ENCODE results near the gene TM4SF20. TPM values are rescaled to one million over a fixed set of nuclear protein-coding genes. Genes with fewer than 3 reads are reported as not detected.

Gene TM4SF20, protein sequence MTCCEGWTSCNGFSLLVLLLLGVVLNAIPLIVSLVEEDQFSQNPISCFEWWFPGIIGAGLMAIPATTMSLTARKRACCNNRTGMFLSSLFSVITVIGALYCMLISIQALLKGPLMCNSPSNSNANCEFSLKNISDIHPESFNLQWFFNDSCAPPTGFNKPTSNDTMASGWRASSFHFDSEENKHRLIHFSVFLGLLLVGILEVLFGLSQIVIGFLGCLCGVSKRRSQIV
- total RNA-seq = not detected in 2 replicates

DNA sequence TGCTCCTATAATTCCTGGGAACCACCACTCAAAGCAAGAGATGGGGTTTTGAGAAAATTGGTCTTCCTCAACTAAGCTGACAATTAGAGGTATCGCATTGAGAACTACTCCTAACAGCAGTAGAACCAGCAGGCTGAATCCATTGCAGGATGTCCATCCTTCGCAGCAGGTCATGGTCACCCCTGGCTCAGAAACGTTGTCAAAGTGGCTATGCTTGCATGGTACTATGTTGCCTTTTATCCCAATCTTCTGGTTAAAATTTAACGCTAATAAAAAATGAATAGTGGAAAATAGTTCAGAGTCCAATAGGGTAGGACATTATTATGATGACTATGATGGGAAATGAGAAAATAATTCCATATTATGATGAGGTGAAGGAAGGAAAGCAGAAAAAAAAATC lies at the start of gene TM4SF20:
Gene TM4SF20, minus strand, starts transcription at position 212 of the 400 bp plus-strand sequence. Its CDS starts 38 bp downstream, at position 174.
- intact Hi-C loops (cut with micrococcal nuclease) = no loop called here

DNA sequence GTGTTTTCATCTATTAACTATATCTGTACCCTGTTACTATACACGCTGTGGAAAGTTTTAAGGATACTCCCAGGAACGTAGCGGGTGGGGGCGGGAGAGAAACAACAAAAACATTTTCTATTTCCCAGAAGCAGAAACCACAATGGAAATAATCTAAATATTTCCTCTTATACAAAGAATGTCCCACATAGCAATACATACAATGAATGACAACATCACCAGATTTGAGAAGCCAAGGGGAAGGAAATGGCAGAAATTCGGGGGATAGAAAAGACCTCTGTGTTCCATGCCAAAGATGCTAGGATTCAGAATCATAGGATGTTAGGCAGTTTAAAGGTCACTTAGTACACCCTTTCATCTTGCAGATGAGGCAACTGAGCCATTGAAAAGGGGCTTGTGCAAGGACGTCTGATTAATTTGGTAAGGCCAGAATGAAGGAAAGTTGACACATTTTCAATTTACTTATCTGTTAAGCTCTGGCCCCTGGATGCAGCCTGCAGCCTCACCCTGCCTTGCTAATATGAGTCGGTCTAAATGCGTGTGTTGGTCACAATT lies 49.7 kb upstream of the TM4SF20 start:
- intact Hi-C loops (cut with micrococcal nuclease) = no loop called here

DNA sequence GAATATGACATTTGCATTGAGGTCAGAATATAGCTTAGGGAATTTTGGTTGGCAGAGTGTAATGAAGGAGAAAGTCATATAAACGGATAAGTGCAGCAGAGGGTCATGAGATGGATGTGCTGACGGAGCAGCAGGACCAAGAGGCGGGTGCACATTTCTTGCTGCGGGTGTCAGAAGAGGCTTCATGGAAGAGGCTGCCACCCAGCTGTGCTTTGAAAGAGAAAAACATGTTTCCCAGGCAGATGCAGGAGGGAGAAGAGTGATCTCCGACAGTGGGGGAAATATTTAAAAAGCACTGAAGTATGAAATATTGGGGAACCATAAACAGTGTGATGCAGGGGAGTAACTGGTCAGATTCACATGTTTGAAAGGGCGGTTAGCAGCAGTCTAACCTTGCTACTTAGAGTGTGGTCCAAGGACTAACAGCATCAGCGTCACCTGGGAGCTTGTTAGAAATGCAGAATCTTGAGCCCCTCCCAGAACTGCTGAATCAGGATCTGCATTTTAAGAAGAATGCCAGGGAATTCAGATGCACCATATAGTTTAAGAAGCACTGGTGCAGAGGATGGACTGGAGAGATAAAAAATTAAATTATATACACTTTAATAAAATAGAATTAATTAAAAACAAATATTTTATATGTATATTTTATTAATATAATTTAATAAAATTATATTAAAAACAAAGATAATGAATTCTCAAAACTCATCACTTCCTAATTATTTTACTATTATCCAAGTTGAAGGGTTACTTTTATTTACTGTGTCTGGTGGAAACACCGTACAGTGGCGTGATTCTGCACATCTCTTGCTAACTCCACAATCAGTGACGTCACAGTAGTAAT lies 44.8 kb upstream of the TM4SF20 start:
- intact Hi-C loops (cut with micrococcal nuclease) = no loop called here

DNA sequence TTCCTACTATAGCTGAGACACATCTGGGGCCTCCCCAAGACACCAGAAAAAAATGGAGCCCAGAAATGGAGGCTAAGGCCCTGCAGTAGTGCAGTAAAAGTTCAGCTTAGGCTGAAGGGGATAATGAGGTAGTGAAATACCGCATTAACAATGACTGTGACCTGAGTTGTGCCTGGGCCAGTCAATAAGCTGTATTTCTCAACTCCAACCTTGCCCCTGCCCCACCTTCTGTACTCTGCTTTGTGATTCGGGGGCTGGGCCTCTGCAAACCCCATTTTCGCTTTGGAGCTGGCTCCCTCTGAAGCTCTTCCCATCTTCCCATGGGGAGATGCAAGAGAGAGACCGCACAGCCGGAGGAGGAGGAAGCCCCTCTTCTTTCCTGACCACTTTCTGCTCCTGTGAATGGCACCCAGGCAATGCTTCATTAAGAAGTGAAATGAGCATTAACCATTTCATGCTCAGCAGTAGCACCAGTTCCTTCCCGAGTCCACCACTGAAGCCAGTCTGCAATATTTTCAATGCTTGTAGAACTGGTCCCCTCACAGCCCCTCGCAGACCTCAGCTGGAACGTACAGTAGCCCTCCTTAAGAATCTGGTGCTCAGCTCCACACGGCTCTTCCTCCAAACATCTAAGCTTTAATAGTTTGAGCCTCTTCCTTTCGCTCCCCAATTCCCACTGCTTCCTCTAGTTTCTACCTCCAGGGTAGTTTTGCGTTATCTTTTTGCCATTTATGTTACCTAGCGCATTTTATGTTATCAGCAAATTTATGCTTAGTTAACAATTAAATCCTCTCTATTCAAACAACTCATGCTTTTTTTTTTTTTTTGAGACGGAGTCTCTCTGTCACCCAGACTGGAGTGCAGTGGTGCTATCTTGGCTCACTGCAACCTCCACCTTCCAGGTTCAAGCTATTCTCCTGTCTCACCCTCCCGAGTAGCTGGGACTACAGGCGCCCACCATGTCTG lies 41.3 kb upstream of the TM4SF20 start:
- intact Hi-C loops (cut with micrococcal nuclease) = no loop called here

DNA sequence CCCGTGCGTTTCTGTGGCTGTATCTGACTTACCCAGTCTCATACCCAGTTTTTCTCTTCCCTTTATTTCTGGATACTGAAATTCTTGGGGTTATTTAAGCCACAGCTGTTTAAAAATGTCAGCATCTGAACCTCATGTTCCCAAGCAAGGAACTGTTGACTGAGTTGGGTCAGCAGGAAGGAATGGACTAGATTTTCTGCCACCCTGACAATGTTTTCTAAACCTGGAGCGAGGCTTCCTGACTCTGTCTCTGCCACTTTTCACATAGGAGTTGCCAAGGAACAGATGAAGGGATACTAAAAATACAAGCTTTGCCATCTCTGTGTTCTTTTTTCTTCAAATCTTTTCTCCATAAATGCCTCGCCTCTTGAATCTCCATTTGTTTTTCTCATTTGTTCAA lies 37.6 kb upstream of the TM4SF20 start:
- intact Hi-C loops (cut with micrococcal nuclease) = no loop called here

DNA sequence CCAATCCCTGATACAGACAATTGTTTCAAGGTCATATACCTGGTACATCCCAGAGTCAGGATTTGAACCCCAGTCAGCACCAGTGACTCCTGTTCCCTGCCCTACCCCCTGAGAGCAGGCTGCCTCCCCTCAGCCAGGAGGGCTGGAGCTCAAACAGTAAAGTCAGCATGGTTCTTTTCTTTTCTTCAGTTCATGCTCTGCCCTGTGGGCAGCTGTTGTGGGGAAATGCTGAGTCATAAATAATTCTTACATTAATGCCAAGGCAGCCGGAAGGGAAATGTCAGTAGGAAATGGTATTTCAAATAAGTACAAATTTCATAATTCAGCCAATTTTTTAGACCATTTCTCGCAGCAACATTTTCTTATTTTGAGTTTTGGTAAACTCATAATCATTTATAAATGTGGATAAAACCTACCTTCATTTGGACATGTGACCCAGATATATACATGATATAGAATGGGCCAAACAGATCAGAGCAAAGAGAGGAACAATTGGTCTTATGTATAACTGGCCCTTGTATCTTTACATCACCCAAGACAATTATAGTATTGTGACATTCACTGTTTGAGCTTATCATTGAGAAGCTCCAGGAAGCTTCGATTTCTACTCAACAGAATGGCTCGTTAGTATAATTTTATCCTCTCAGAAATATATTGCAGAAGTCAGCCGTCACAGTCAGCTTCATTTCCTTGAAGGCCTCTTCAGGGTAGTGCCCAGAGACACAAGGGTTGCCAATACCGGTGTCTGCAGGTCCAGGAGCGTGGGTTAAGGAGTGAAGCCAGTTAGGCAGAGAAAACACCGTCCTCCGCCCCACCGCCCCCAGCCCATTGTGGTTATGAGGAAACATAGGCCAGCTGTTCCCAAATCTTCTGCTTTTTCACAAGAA lies 36.7 kb upstream of the TM4SF20 start:
- intact Hi-C loops (cut with micrococcal nuclease) = no loop called here

DNA sequence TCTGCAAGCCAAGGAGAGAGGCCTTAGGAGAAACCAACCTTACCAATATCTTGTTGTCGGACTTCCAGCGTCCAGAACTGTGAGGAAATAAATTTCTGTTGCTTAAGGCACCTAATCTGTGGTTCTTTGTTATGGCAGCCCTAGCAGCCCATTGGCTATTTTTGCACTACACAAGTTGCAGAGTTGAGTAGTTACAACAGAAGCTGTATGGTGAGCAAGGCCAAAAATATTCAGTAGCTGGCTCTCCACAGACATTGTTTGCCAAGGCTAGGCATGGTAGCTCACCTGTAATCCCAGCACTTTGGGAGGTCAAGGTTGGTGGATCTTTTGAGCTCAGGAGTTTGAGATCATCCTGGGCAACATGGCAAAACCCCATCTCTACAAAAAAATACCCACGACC lies 35.7 kb upstream of the TM4SF20 start:
- intact Hi-C loops (cut with micrococcal nuclease) = no loop called here

DNA sequence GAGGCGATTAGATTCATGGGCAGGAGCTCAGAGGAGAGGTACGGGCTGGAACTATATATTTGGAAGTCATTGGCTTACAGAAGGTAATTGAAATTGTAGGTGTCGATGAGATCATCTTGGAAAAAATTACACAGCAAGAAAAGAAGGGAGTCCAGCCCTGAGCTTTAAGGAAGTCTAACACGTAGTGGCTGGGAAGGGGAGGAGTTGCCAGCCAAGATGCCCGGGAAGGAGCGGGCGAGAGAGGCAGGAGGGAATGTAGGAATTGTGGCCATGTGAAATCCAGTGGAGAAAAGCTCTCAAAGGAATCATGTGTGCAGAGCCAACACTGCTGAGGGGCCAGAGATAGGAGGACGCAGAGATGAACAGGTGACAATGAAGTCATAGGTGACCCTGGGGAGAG lies 34.3 kb upstream of the TM4SF20 start:
- intact Hi-C loops (cut with micrococcal nuclease) = no loop called here

DNA sequence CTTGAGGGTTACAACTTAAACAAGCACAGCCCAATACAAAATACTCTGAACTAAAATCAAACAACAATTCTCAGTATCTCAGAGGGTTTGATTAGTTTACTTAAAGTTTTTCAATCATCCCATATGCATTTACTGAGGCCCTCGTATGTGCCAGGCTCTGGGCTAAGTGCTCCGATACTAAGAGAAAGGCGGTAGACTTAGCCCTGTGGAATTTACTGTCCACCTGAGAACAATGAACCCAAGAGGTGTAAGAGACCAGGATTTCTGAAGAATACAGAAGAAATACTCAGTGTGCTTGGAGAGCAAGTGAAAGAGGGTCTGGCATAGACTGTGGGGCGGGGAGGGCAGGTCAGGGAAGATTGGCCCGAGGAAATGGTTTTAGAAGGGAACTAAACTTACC lies 33.8 kb upstream of the TM4SF20 start:
- intact Hi-C loops (cut with micrococcal nuclease) = no loop called here

DNA sequence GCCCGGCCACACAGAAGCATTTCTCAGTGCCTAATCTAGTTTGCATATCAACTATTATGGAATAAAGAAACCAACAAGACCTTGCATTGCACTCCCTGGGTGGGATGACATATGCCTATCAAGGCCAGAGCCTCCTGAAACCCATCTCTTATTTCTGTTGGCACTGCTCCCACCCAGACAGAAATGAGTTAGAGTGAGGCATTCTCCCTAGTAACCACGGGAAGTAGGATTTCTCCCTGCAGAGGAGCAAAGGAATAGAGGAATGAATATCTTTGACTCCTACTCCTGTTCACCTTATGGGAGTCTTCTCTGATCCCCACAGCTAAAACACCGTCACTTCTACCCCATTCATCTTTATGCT lies 32.9 kb upstream of the TM4SF20 start:
- intact Hi-C loops (cut with micrococcal nuclease) = no loop called here

DNA sequence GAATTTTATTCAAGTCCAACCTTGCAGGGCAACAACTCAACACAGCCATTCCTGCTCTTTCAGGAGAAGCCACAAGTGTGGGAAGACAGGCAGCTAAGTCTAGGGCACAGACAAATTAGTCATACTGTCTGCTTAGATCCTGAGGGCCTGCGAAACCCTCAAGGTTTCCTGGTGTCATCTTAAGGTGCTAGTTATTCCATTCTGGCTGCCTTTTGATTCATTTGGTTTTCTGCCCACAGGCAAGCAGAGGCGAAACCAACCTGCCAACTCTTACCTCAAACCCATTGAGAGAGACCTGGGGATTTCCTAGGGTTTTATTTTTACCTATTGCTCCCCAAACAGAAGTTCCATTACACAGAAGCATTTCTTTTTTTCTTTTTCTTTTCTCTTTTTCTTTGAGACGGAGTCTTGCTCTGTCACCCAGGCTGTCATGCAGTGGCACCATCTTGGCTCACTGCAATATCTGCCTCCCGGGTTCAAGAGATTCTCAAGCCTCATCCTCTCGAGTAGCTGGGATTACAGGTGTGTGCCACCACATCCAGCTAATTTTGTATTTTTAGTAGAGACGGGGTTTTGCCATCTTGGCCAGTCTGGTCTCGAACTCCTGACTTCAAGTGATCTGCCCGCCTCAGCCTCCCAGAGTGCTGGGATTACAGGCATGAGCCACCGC lies 32.3 kb upstream of the TM4SF20 start:
- intact Hi-C loops (cut with micrococcal nuclease) = no loop called here

DNA sequence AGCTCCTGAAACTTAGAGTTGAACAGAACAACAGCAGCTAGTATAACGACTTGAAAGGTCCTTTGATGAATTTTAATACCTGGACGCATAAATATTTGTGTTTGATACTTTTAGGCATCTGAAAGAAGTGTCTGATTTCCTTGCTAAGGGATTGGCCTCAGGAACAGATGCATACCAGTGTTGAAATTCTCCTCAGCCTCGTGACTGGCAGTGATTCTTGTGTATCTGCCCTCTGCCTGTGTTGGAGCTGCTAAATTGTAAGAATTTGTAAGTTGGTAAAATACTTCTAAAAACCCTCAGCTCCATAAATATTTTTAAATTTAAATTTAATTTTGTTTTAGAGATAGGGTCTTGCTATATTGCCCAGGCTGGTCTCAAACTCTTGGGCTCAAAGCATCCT lies 31.1 kb upstream of the TM4SF20 start:
- intact Hi-C loops (cut with micrococcal nuclease) = no loop called here

DNA sequence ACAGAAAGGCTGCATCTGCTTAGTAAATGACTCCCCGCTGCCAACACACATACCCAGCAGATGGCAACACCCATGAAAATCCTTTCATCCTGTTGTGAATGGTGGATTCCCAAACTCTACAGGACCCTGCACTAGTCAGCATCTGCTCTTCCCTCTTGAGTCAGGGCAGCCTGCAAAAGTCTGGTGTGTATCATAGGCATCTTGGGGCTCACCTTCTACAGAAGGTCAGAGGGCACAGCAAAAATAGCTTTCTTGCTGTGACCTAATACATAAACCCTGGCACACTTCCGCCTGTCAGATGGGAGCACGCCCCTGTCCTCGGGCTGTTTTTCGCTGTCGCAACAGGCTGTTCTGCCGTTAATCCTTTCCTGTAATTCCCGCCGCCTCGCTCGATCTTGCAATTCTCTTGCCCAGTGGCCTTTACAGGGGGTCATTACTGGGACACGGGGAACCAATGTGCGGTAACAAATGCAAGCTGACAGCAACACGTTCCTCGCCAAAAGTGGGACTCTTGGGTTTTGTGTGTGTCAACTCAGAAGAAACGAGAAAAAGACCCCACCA lies 28.6 kb upstream of the TM4SF20 start:
- intact Hi-C loops (cut with micrococcal nuclease) = no loop called here

DNA sequence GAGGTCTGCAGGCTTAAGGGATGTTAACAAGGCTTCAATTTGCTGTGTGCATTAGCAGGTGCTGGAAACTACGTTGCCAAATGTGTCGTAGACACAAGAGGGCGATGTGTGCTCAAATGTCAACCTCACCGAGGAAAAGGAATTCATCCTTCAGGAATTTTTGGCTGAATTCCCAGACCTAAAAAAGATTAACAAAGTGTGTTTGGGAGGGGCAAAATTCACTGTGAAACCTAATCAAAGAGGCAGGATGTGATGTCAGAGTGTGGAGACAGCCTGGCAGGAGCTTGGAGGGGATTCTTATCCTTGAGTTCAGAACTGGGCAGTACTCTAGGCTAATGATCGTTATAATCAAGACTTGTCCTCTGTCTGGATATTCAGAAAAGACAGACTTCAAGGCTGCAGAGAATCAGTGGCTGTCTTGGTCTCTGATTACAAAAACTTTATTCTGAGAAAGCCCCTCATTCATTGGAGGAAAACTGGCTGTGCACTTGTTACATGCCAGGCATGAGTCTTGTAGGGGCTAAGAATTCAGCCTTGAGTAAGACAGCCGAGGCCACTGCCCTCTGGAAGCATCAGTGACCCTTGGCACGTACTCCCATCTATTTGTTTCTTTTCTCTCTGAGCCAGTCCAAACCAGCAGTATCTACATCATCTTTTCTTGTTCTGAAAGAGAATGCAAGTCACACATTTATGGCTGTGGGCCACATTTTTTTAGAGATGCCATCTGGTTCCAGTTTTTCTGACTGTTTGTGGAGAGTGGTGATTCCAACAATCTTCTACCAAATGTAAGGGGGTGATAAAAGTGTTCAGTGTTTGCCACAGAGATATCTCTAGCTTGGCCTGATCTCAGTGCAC lies 27.3 kb upstream of the TM4SF20 start:
- intact Hi-C loops (cut with micrococcal nuclease) = loop anchor here (1.0 kb wide), 1 partner anchor 360 kb away; no protein-coding TSS in a partner anchor

DNA sequence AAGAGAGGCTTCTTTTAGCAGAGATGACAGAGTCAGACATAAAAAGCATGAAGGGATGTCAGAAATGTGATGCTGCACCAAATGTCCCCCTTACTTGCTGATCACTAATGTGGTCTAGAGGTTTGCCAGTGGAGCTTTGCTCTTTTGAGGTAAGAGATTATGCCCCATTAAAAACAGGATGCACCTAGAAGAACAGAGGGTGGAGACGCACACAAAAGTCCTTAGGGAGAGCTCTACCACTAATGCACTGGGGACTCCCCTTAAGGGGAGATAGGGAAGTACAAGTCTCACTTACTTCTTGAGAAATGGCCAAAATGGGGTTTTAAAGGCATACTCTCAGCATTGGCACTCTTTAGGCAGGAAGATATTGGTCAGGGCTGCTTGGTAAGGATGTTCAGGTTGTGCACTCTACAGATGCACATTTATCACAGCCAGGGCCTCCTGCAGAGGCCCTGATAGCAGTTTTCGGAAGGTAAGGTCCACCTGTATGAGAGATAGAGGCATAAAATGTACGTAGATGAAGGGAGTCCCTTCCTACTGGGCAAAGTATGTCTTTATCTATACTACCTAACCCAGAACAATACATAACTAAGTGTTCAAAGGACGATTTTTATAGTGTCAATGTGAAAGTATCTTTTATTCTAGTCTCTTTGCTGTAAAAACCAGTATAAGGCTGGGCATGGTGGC lies 25.6 kb upstream of the TM4SF20 start:
- intact Hi-C loops (cut with micrococcal nuclease) = no loop called here

DNA sequence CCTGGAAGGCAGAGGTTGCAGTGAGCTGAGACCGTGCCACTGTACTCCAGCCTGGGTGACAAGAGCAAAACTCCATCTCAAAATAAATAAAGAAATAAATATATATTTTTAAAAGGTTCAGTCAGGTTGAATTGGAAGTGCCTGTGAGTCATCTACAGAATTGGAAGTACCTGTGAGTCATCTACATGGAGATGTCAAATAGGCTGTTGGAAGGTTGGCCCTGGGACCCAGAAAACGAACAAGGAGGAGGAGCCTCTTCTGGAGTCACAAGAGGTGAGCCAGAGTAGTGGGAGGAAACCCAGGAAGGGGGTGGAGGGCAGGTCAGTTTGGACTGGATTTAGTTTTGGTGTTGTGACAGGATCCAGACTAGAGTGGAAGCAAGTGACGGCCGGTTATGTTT lies 23.9 kb upstream of the TM4SF20 start:
- intact Hi-C loops (cut with micrococcal nuclease) = no loop called here

DNA sequence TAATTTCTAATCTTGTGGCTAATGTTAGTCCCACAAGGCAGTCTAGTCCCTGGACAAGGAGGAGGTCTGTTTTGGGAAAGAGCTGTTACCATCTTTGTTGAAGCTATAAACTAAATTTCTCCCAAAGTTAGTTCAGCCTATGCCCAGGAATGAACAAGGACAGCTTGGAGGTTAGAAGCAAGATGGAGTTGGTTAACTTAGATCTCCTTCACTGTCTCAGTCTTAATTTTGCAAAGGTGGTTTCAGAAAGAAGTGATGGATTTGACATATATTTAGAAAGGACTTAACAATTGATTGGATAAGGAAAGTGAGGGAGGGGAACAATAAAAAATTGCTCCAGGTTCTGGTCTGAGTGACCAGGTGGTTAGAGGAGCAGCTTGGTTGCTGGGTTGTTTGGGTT lies 23.2 kb upstream of the TM4SF20 start:
- intact Hi-C loops (cut with micrococcal nuclease) = no loop called here

DNA sequence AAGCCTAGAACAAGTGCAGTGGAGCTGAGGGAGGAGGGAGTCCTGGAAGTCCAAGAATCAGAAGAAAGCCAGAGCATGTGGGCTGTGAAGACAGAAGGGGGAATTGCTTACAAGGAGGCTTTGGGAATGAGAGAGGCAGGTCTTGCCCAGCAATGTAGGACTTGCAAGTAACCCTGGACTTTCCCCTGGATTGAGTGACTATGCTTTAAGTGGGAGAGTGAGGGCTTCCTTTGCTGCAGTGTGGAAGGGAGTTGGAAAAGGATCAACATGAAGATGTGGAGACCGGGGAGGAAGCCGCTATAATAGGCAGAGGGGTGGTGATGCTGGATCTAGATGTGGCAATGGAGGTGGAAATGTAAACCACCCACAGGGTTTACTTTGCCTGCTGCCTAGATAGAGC lies 22.4 kb upstream of the TM4SF20 start:
- intact Hi-C loops (cut with micrococcal nuclease) = no loop called here

Measured in T-helper 2 cell treated with Interferon-gamma antibody and Interleukin-4, amounts not matched to agents 100 ng/mL and 5 ng/mL, for 36 hours (primary cell).